HTR-8/SVneo (cell line): ENCODE measurements around the gene ACOT7.

Source experiments
- DNase-seq: peaks from one replicate; pipeline ENCODE4 v3.0.0; 2011; ENCODE audit warnings: low spot score, mixed read lengths; ENCODE audit not compliant: insufficient read length
- FAIRE-seq: peaks from 2 replicates; lab custom pipeline; 2011; peaks lifted over from hg19 to GRCh38; lab: Jason Lieb, UNC

Gene ACOT7

GRCh38 chr1:6275826-6276782 lies 117.5 kb downstream of the ACOT7 start:
- no peak for DNase-seq
- FAIRE-seq: no peak

GRCh38 chr1:6274622-6275139 lies 118.9 kb downstream of the ACOT7 start:
- DNase-seq (no peak), FAIRE-seq (no peak)

GRCh38 chr1:6274102-6274501 lies 119.5 kb downstream of the ACOT7 start:
- FAIRE-seq (no peak), DNase-seq (no peak)

- no peak for DNase-seq
- FAIRE-seq: no peak
These were observed 120.1 kb downstream of the ACOT7 start for GRCh38 chr1:6273380-6273891.

- FAIRE-seq (no peak), DNase-seq (no peak)
These were observed 120.7 kb downstream of the ACOT7 start for GRCh38 chr1:6272868-6273267.

GRCh38 chr1:6272452-6272851 lies 121.1 kb downstream of the ACOT7 start:
- FAIRE-seq (no peak), DNase-seq (no peak)

- DNase-seq: no peak
- no peak for FAIRE-seq
These were observed 122.0 kb downstream of the ACOT7 start for GRCh38 chr1:6271554-6271953.

GRCh38 chr1:6271006-6271405 lies 122.6 kb downstream of the ACOT7 start:
- FAIRE-seq (no peak), DNase-seq (no peak)

GRCh38 chr1:6270401-6270800 lies 123.2 kb downstream of the ACOT7 start:
- FAIRE-seq (no peak), DNase-seq (no peak)

GRCh38 chr1:6269720-6270400 lies 123.7 kb downstream of the ACOT7 start:
- no peak for DNase-seq
- FAIRE-seq: no peak

GRCh38 chr1:6269296-6269695 lies 124.3 kb downstream of the ACOT7 start:
- no peak for FAIRE-seq
- no peak for DNase-seq

GRCh38 chr1:6268415-6268814 lies 125.2 kb downstream of the ACOT7 start:
- DNase-seq (no peak), FAIRE-seq (no peak)

- no peak for FAIRE-seq
- no peak for DNase-seq
These were observed 125.8 kb downstream of the ACOT7 start for GRCh38 chr1:6267686-6268322.

- no peak for DNase-seq
- FAIRE-seq: no peak
These were observed 126.9 kb downstream of the ACOT7 start for GRCh38 chr1:6266641-6267040.

- FAIRE-seq: no peak
These were observed 128.4 kb downstream of the ACOT7 start for GRCh38 chr1:6265151-6265550.

GRCh38 chr1:6263716-6264115 lies 129.9 kb downstream of the ACOT7 start:
- no peak for FAIRE-seq
- no peak for DNase-seq

More at GRCh38 chr1:6265151-6265550, 128.4 kb downstream of the ACOT7 start:
- no peak for DNase-seq

- FAIRE-seq (no peak), DNase-seq (no peak)
These were observed 130.8 kb downstream of the ACOT7 start for GRCh38 chr1:6262555-6263420.

GRCh38 chr1:6261615-6261995 lies 132.0 kb downstream of the ACOT7 start:
- FAIRE-seq: no peak
- no peak for DNase-seq

GRCh38 chr1:6260961-6261614 lies 132.5 kb downstream of the ACOT7 start, which contains the start of gene GPR153:
Gene GPR153 (minus strand): TSS chr1:6261098. CDS start chr1:6254905, 6,193 bp downstream.
- DNase-seq (peak; percentile 50), FAIRE-seq (peak; percentile 33)
